Lower lobe of right lung (tissue), 2 donors: ENCODE data around the gene PBRM1. TPM values are rescaled to one million over a fixed set of nuclear protein-coding genes. Genes with fewer than 3 reads are reported as not detected.

ENCODE experiments used
- ATAC-seq, 2 donors: fragments of 200-7000 bp; cut with Tn5 transposase; one replicate each; pipeline ENCODE4 v1.9.1; 2020 to 2022; ENCODE audit warnings: mild to moderate bottlenecking in 2 of 2, moderate library complexity in 2 of 2
- DNase-seq: peaks from one replicate; pipeline ENCODE4 v3.0.0-alpha.2; 2020
- H3K27ac ChIP-seq: fragments of 200-600 bp; one replicate; pipeline ENCODE4 v1.8.0; 2022
- H3K27me3 ChIP-seq: fragments of 200-600 bp; one replicate; pipeline ENCODE4 v1.8.0; 2022; ENCODE audit warnings: low read depth
- H3K36me3 ChIP-seq: fragments of 200-600 bp; one replicate; pipeline ENCODE4 v1.8.0; 2022; ENCODE audit warnings: mild to moderate bottlenecking
- H3K4me1 ChIP-seq: fragments of 200-600 bp; one replicate; pipeline ENCODE4 v1.8.0; 2022
- H3K4me3 ChIP-seq: fragments of 200-600 bp; one replicate; pipeline ENCODE4 v1.8.0; 2022; ENCODE audit warnings: mild to moderate bottlenecking
- H3K9me3 ChIP-seq: fragments of 200-600 bp; one replicate; pipeline ENCODE4 v1.8.0; 2022
- intact Hi-C: fragments of 100-400 bp; cut with DNase I; formaldehyde crosslinking; loops from one replicate; pipeline ENCODE4 v1.11.0; 2022
- total RNA-seq: library from RNA; stranded (reverse); fragmentation: NEBNext Ultra II Directional; extraction: Animal tissue kit (Norgen Biotek cat#: 25700); gene quantifications from one replicate; pipeline ENCODE4 v1.2.1, GENCODE V29; 2021
- TF ChIP-seq, protein P1 (sequence below): fragments of 200-600 bp; IDR thresholded peaks from one replicate; pipeline ENCODE4 v1.8.0; 2022; ENCODE audit warnings: antibody characterized with exemption, mild to moderate bottlenecking
- donor health status: DM: no; HTN: yes; CAD: no; lungs with severe emphysema.

Gene PBRM1
- total RNA-seq, 1 donor from 2014 or later: 88.3 TPM

DNA sequence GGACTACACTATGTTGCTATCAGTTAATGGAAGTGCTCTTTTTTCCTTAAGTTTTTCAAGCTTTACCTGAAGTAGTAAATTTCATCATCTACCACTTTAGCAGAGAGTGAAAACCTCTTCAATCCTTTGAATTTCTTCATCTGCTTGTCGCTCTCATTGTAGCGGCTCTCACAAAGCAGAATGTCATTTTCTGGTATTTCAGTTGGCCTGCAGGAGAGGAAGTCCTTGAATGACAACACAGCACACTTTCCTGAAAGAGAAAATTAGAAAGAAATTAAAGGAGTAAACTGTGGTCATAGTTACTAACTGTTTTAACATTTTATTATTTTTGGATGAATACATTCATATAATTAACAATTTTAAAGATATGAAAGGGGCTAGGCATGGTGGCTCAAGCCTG lies 121.7 kb downstream of the PBRM1 start:
- peak overlapping the region; percentile 26 for H3K27ac ChIP-seq

DNA sequence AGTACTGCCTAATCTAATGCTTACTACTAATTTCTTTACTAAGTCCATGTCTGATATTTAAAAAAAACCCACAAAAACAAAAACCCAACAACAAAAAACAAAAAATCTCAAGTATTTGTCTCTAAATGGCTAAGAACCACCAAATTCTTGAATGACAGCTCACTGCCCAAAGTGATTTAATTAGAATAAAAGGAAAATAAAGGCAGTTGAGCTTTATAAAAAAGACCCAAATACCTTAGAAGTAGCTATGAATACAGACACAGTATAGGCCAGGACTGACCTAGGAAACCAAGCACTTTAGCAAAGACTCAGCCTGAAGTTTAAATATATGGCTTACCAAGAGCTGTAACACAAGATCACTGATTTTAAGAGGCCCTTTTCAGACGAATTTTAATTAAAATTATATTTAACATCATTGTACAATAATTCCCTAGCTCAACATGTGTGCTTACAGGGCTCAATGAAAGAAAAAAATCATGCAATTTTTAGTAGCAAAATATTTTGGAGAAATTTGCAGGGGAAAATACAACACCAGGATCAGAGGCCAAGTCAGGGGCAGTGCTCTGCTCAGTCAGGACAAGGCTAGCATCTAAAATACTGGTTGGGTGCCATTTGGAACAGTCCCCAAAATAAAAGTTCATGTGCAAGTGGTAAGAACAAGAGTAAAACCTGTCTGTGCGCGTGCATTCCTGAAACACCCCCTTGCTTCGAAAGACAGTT lies 124.5 kb downstream of the PBRM1 start:
- no peaks in the 10 kb centered on the region for H3K9me3 ChIP-seq
- no peak for ATAC-seq
- no peak overlapping the region for H3K4me3 ChIP-seq
- DNase-seq: no peak
- intact Hi-C loops: no loop called here
- H3K27ac ChIP-seq: no peak overlapping the region
- H3K4me1 ChIP-seq: peaks cover 9% of the 10 kb centered on the region
- H3K36me3 ChIP-seq: peaks cover 79% of the 10 kb centered on the region
- TF ChIP-seq, protein P1, sequence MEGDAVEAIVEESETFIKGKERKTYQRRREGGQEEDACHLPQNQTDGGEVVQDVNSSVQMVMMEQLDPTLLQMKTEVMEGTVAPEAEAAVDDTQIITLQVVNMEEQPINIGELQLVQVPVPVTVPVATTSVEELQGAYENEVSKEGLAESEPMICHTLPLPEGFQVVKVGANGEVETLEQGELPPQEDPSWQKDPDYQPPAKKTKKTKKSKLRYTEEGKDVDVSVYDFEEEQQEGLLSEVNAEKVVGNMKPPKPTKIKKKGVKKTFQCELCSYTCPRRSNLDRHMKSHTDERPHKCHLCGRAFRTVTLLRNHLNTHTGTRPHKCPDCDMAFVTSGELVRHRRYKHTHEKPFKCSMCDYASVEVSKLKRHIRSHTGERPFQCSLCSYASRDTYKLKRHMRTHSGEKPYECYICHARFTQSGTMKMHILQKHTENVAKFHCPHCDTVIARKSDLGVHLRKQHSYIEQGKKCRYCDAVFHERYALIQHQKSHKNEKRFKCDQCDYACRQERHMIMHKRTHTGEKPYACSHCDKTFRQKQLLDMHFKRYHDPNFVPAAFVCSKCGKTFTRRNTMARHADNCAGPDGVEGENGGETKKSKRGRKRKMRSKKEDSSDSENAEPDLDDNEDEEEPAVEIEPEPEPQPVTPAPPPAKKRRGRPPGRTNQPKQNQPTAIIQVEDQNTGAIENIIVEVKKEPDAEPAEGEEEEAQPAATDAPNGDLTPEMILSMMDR: no peak
- H3K27me3 ChIP-seq: no peaks in the 10 kb centered on the region

More for the DNA sequence above, 121.7 kb downstream of the PBRM1 start:
- no peak for DNase-seq
- intact Hi-C loops: no loop called here
- peaks cover 73% of the 10 kb centered on the region for H3K36me3 ChIP-seq
- H3K4me3 ChIP-seq: no peak overlapping the region
- no peaks in the 10 kb centered on the region for H3K27me3 ChIP-seq
- TF ChIP-seq, protein P1: no peak
- no peaks in the 10 kb centered on the region for H3K9me3 ChIP-seq
- ATAC-seq: peak; percentile 69 to 84
- H3K4me1 ChIP-seq: peaks cover 9% of the 10 kb centered on the region

DNA sequence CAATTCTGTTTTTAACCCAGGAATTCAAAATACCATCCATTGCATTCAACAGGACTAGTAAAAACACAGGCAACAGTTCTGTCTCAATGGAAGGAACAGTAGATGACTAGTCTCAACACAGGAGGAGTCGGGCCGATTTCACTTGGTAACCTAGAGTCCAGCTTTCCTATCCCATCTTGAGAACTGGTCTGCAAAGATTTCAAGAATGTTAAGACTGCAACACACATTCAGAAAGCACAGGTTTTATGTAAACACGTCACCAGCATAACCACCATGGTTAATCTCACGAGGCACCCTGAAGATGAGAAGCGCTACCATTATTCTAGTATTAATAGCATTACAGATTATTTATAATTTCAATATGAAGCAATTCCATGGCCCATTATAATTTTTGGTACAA lies 127.3 kb downstream of the PBRM1 start:
- Histone ChIP-seq H3K9me3 (no peaks in the 10 kb centered on the region), H3K27ac (no peak overlapping the region)
- intact Hi-C loops: no loop called here

DNA sequence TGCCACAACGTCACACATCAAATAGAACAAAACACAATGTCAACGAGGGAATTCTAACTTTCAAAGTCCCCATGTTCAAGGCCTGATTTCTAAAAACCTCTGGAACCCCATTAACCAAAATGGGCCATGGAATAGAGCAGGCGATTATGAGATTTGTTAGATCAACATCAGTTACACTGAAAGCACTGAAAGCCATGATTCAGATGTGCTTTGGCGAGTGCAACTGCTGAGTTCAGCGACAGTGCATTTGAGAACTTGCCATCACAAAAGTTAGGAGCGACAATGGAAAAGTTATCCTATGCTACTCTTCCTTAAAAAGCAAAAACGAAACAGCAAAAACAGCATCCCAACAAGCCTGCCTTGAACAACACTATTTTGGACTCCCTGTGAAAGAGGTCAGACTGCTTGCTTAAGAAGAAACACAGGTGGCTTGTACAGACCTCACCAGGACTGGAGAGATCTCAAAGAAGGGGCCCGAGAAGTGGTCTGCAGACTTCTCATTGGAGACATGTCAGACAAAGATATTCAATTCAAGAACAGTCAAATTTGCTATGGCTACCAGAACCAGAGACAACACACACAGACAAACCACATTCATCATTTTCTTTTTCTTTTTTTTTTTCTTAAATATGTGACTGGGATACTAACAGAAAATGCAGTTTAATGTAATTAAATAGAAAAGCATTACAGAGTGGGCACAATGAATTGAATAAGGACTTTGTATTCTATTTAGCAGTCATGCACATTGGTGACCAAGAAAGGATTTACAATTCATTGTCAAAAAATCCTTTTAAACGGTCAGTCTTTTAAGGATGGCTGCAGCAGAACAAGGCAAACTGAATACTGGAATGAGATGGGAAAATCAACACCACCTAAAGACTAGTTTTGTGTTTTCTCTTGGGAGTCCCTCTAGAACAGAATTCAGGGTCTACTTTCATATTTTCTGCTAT lies 128.4 kb downstream of the PBRM1 start:
- ATAC-seq (no peak), DNase-seq (no peak)
- Histone ChIP-seq H3K27ac (no peak overlapping the region), H3K27me3 (no peaks in the 10 kb centered on the region), H3K9me3 (no peaks in the 10 kb centered on the region), H3K4me3 (no peak overlapping the region), H3K36me3 (peaks cover 83% of the 10 kb centered on the region), H3K4me1 (no peaks in the 10 kb centered on the region)
- intact Hi-C loops: no loop called here
- TF ChIP-seq, protein P1: no peak

More for the DNA sequence above, 127.3 kb downstream of the PBRM1 start:
- no peak for ATAC-seq
- peaks cover 83% of the 10 kb centered on the region for H3K36me3 ChIP-seq
- H3K4me1 ChIP-seq: peaks cover 5% of the 10 kb centered on the region
- H3K4me3 ChIP-seq: no peak overlapping the region
- DNase-seq: no peak
- no peaks in the 10 kb centered on the region for H3K27me3 ChIP-seq
- TF ChIP-seq, protein P1: no peak

DNA sequence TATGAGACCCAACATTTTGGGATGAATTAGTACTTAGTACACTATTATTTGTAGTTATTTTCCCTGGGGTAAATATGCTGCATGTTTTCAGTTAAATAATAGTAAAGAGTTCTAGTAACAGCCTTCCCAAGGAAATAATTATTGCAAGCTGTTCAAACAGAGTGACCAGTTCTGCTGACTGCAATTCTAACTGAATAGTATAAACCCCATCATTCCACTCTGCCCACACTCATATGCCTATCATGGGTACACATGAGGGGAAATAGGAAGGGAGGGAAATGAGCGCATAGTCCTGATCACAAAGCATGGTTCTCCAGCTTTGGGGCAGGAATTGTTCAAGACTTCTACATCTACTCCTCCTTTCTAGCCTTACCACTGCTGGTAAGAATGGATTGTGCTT lies 130.7 kb downstream of the PBRM1 start:
- no peak for DNase-seq
- H3K27ac ChIP-seq: no peak overlapping the region
- H3K4me1 ChIP-seq: no peaks in the 10 kb centered on the region
- no peaks in the 10 kb centered on the region for H3K27me3 ChIP-seq
- no peaks in the 10 kb centered on the region for H3K9me3 ChIP-seq
- TF ChIP-seq, protein P1: no peak
- intact Hi-C loops: no loop called here
- no peak overlapping the region for H3K4me3 ChIP-seq
- ATAC-seq: no peak
- peaks cover 83% of the 10 kb centered on the region for H3K36me3 ChIP-seq
